Esophagus muscularis mucosa (tissue), 4 donors: ENCODE data around the gene TFE3.

Experiments
- CTCF ChIP-seq, 3 experiments: fragments of 200-600 bp in 2 of 3; fragments of 450-650 bp in 1 of 3; sonication (generic) in 2 of 3; IDR thresholded peaks; one replicate each; pipeline ENCODE4 v1.5.1; 2017 to 2019; ENCODE audit warnings: antibody characterized with exemption in 3 of 3, mild to moderate bottlenecking in 2 of 3, moderate library complexity in 1 of 3
- EP300 ChIP-seq: sonication (generic); formaldehyde crosslinking; IDR thresholded peaks from one replicate; pipeline ENCODE4 v1.6.1; 2017; ENCODE audit warnings: antibody characterized with exemption
- POLR2A ChIP-seq: fragments of 450-650 bp; IDR thresholded peaks from one replicate; pipeline ENCODE4 v1.6.1; 2017; ENCODE audit warnings: antibody characterized with exemption, moderate library complexity, mild to moderate bottlenecking, low read depth
- POLR2AphosphoS5 ChIP-seq, 2 donors: sonication (generic); formaldehyde crosslinking; IDR thresholded peaks; one replicate each; pipeline ENCODE4 v1.6.1; 2017; ENCODE audit warnings: antibody characterized with exemption in 2 of 2

- TF ChIP-seq CTCF (IDR thresholded peaks at IDR 0.05), result no peak
- TF ChIP-seq EP300, result no peak
- no peak for TF ChIP-seq POLR2AphosphoS5 (IDR thresholded peaks at IDR 0.05)
- TF ChIP-seq POLR2A, result no peak
These were observed 18.3 kb upstream of the TFE3 start for GRCh38 chrX:49061490-49061889.
